ENCODE results near the gene HDAC10.

GRCh38 chr22:50272044-50272802, 21.2 kb upstream of the HDAC10 start:
- TF ChIP-seq CTCF (IDR thresholded peaks at IDR 0.05) (no peak), POLR2A (IDR thresholded peaks at IDR 0.05) (no peak)

Measured in body of pancreas (tissue), 4 donors.